Activated CD8-positive, alpha-beta memory T cell treated with anti-CD3 and anti-CD28 coated beads, Interleukin-2, amount 50 U/mL, for 24 hours (primary cell): ENCODE results near the gene SPTB.

Experiments used
- DNase-seq: peaks from one replicate; pipeline ENCODE4 v3.0.0-alpha.2; 2020; ENCODE audit errors: extremely low read depth

SPTB gene

GRCh38 chr14:64850369-64851137 lies 29.2 kb downstream of the SPTB start:
- no peak for DNase-seq

- no peak for DNase-seq
Measured at GRCh38 chr14:64849940-64850339, 29.8 kb downstream of the SPTB start.

DNA sequence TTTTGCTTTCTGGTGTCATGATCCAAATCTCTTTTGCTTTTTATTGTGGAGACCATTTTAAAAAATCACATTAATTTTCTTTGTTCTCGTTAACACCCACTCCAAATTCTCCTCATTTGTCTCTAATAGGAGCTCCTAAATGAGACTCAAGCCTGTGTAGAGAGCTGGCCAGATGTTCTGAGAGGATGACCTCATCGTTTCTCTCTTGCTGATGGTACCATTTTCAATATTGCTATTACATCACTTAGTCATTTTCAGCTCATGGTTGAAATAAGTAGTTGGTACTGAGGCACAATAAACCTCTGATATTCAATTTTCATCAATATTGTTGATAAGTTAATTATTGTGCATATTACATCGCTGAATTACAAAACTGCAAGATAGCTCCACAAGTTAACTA lies 31.5 kb downstream of the SPTB start:
- no peak for DNase-seq

DNA sequence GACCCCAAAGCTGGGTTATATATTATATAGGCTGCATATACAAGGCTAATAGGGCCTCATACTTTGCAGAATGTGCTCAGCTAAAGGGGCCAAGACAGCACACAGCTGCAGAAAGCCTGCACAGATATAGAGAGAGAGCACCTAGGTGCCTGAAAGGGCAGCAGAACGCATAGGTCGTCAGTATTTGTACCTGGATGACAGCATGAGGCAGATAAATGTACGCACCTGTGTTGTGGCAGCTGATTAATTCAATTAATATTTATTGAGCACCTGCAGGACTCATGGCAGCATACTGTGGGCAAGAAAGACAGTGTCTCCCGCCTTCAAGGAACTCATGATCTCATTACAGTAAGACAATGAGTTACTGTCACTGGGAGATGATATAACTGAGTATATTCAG lies 33.4 kb downstream of the SPTB start:
- no peak for DNase-seq

GRCh38 chr14:64845878-64846277 lies 33.8 kb downstream of the SPTB start:
- no peak for DNase-seq

- no peak for DNase-seq
Measured at GRCh38 chr14:64844969-64845536, 34.7 kb downstream of the SPTB start.

GRCh38 chr14:64844272-64844671 lies 35.4 kb downstream of the SPTB start:
- no peak for DNase-seq

DNA sequence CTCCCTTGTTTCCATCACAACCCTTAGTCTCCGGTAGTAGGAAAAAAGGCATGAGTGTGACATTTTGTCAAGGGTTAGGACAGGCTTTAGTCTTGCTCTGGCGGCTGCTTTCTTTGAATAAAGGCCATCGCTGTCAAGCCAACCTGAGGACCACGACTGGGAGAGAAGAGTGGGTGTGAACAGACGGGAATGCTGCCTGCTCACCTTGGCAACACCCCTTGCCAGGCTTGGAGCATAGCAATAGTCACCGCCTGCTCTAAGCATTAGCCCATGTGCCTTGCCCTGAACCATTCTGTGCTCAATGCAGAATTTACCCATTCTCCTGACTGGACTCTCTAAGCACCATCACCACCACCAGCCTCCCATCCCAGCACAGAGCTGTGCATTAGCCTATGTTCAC lies 36.2 kb downstream of the SPTB start:
- DNase-seq: no peak

DNA sequence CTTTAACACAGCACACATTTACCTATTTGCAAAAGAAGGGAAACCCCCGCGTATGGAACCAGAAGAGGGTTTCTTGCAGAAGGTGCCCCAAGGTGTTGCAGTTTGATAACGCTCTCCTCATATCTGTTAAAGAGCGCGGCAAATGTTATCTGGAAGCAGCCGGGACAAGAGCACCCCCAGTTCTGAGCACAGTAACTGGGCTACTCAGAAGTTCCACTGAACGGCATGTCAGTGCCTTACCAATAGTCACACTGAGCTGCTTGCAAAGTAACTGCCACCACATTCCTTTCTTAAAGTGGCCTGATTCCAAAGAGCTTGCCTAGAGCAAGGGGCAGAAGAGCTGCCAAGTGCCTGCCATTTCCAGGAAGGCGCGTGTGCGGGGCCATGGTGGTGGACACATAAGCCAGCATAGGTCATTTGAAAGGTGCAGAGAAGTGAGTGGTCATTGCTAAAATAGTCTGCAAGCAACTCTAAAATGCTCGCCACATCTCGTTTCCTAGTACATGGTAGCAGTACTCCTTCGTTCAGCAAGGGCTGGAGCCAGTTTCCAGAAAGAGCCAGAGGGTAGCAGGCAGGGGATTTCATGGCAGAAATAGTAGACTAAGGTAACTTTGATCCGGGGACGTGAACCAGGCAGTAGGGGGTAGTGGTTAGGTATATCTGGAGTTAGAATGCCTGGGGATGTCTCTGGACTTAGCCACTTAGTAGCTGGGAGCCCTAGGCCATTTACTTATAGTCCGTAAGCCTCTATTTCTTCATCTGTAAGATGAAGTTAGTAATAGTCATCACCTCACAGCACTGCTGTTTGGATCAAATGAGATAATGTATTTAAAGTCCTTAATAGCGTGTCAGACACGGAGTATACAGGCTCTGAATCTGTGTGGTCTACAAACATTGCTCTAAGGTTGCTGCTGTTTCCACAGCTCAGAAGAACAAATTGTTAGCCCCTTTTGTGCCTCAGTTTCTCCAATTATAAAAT lies 37.6 kb downstream of the SPTB start:
- no peak for DNase-seq

GRCh38 chr14:64841121-64841651 lies 38.5 kb downstream of the SPTB start:
- no peak for DNase-seq

GRCh38 chr14:64838656-64839055 lies 41.1 kb downstream of the SPTB start:
- DNase-seq: no peak

- no peak for DNase-seq
Measured at GRCh38 chr14:64835431-64835830, 44.3 kb downstream of the SPTB start.

GRCh38 chr14:64834965-64835364 lies 44.7 kb downstream of the SPTB start:
- DNase-seq: no peak

GRCh38 chr14:64831419-64831818 lies 48.3 kb downstream of the SPTB start:
- no peak for DNase-seq

- DNase-seq: no peak
Measured at GRCh38 chr14:64830961-64831360, 48.7 kb downstream of the SPTB start.

- DNase-seq: no peak
Measured at GRCh38 chr14:64828071-64828470, 51.6 kb downstream of the SPTB start.

GRCh38 chr14:64826845-64827244 lies 52.9 kb downstream of the SPTB start:
- no peak for DNase-seq

DNA sequence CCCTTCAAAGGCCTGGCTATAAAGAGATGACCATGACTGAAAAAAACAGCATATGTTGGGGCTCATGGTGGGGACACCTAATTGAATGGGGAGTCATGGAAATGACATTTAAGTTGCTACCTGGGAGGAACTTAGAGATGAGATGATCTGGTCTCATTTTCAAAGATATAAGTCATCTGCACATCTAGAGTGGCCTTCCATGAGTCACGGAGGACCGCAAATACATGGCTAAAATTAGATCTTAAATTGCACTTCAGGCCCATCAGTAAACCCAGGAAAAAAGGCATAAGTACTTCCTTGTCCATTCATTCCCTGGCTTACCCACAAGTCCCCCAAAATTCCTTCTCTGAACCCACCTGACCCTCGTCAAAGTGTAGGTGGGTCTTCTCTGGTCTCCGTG lies 53.4 kb downstream of the SPTB start:
- no peak for DNase-seq

- DNase-seq: no peak
Measured at GRCh38 chr14:64825509-64825908, 54.2 kb downstream of the SPTB start.

GRCh38 chr14:64825006-64825405 lies 54.7 kb downstream of the SPTB start:
- DNase-seq: no peak

GRCh38 chr14:64824471-64824870 lies 55.2 kb downstream of the SPTB start:
- no peak for DNase-seq

DNA sequence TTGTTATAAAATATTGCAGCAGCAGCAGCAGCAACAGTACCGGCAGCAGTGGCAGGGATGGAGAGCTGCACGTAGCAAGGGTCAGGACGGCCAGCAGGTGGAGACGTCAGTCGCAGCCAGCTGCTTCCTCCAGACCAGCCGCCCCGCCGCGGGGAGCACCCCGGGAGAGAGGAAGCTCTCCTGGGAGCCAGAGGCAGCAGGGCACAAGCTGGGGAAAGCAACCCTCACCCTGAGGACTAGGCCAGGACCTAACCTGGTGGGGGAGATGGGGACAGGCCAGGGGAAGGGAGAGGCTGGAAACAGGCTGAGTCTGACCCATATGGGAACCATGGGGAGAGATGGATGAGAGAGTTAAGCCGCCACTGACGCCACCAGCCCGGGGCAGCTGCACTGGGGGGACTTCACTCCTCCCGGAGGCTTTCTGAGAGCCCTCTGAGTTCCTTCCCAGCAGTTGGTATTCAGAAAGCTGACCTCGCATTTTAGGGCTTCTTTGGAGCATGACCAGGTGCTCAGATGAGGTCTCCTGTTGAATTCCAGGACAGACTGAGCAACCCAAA lies 56.3 kb downstream of the SPTB start:
- peak; percentile 36 for DNase-seq
